GM18867 (cell line): ENCODE measurements around the gene TSN.

Experiments
- ATAC-seq: cut with Tn5 transposase; IDR thresholded peaks from one replicate; pipeline ENCODE4 v1.9.1; 2021; ENCODE audit warnings: mild to moderate bottlenecking, moderate library complexity; ENCODE audit not compliant: unreplicated experiment

The TSN gene

GRCh38 chr2:121741450-121741849 is 14.0 kb upstream of the TSN start:
- ATAC-seq, result no peak

- ATAC-seq, result no peak
Measured at GRCh38 chr2:121746071-121746578, 9.3 kb upstream of the TSN start.

DNA sequence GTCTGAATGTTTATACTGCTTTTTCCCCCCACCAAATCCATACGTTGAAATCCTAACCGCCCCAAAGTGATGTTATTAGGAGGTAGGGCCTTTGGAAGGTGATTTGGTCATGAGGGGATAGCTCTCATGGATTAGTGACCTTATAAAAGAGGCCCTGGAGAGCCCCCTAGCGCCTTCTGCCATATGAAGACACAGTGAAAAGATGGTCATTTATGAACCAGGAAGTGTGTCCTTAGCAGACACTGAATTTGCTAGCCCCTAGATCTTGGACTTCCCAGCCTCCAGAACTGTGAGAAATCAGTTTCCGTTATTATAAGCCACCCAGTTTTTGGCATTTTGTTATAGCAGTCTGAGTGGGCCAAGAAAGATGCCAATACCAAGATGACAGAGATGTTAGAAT is 7.2 kb upstream of the TSN start:
- no peak for ATAC-seq

GRCh38 chr2:121754851-121755236 is 607 bp upstream of the TSN start:
- no peak for ATAC-seq

- no peak for ATAC-seq
Measured at GRCh38 chr2:121764681-121765228, 9.3 kb downstream of the TSN start.

DNA sequence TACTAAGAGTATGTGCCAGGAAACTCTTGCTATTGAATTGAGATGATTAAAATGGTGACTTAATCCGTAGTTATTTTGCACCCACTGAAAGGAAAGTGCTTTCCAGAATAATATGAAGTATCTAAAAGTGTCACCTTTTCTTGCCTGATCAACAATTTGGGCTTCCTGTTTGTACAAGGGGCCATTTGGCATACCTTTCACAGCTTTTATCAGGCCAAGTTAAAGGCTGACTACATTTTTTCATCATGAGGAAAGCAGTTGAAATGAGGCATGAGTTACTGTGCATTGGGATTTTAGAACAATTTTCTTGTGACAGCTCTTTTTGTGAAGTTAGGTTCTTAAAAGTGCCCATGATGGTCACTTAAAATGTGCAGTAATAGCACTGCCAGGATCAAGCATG is 11.2 kb downstream of the TSN start:
- no peak for ATAC-seq

- ATAC-seq, result no peak
Measured at GRCh38 chr2:121768143-121768755, 12.8 kb downstream of the TSN start.

DNA sequence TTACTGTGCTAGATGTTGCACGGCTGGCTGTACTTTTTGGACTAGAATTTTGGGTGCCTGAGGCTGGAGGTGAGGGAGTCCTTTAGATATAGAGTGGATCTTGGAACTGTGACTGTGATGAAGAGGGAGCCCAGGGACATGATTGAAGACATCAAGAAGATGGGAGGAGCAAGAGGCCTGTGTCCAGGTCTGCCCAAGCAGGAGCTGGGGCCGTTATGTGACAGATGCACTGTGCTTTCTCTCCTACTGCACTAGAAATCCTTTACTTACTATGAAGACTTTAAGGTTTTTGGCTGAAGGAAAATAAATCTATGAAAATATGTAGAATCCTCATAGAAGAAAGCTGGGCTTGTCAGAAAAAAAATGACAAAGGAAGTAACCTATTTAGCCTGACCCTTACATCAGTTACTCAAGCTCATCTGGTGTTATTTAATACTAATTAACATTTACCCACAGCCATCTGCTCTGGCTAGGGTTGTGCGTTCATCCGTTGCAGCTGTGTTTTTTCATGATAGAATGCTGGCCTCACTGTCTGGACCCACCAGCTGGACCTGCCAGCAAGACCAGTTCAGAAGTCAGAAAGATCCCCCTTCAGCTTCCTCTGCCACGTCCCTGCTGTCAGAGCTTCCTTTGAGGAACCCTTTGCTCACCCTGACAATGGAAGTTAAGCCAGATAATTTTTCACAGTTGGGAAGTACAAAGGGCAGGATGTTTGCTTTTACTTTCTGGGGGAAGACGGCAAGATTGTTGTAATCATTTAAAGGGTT is 16.7 kb downstream of the TSN start:
- no peak for ATAC-seq

DNA sequence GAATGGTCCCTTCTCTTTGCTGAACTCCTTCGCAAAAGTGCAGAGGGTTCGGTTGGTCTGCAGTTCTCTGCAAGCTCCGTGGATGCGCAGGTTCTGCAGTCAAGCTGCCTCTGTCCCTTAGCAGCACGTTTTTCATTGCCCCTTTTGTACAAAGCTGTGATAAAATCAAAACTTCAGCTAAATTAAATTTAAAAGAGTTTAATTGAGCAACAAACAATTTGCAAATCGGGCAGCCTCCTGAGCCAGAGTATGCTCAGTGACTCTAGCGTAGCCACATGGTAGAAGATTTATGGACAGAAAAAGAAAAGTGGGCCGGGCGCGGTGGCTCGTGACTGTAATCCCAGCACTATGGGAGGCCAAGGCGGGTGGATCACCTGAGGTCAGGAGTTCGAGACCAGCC is 18.8 kb downstream of the TSN start:
- ATAC-seq, result no peak

DNA sequence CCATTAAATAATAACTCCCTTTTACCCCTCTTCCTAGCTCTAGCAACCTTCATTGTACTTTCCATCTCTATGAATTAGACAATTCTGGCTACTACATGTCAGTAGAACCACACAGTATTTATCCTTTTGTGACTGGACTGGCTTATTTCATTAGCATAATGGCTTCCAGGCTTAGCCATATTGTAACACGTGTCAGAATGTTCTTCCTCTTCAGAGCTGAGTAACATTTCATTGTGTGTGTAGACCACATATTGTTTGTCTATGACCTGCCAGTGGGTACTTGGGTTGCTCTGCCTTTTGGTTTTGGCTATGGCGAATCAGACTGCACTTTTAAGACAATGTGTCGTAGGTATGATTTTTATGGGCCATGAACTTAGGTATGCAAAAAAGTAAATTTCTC is 20.9 kb downstream of the TSN start:
- no peak for ATAC-seq

DNA sequence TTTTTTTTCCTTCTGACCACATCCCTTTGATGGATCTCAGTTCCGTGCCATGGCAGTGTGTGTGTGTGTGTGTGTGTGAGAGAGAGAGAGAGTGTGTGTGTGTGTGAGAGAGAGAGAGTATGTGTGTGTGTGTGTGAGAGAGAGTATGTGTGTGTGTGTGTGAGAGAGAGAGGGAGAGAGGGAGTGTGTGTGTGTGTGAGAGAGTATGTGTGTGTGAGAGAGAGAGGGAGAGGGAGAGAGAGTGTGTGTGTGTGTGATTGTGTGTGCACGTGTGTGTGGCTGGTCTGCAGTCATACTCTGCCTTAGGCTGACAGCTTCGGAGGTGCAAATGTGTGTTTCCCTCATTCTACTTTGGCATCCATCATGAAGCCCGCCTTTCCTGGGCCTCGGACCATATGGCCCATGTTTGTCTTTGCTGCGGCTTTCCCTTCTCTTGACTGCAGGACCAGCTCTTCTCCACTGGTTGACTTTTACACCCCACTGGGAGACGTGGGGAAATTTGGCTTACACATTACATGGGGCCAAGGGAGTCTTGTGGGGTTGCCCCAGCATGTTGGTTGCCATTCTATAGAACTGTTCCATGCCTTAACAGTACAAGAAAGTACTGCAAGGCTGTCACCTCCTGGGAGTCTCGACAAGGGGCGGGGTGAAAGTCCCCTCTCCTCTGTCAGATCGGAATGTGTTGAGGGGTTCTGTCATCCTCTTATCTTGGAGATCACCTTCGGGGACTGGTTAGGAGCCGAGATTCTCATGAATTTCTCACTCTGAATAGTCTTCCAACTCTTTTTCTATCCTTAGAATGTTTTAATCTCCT is 21.6 kb downstream of the TSN start:
- ATAC-seq, result no peak

DNA sequence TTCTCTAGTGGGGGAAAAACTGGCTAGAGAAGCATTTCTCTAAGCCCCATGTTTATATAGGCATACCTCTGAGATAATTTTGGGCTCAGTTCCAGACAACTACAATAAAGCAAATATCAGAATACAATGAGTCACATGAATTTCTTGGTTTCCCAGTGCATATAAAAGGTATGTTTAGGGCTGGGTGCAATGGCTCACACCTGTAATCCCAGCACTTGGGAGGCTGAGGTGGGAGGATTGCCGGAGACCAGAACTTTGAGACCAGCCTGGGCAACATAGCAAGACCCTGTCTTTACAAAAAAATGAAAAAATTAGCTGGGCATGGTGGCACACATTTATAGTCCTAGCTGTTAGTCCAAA is 22.2 kb downstream of the TSN start:
- no peak for ATAC-seq

DNA sequence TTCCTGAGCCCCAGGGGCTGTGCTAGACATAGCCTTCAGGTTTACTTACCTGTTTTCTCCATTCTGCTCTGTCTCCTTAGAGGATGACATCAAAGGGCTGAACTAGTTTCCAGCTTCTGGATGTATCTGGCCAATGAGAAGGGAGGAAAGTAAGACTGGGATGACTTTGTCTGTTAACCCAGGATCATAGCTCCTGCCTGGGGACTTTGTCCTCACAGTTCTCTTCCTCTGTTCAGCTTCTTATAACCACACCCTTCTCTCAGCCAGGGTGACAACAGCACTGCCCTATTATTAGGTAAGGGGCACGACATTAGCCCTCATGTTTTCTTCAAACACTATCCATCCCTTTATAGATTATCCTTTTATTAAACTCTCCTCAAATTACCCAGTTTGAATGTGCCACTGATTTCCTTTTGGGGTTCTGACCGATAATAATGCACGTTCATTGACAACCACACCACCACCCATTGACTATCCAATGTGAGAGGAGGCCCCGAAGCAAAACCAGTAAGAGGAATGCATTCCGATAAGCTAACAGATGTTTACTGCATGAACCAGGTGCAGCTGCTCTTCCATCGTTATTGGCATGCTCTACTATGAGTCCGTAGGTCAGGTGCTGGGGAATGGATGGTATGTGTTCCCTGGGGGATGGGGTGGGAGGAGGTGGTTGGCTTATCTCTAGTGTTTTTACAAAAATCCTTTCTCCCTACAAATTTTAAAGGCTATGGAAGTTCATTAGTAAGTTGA is 23.5 kb downstream of the TSN start:
- ATAC-seq, result no peak

- ATAC-seq, result no peak
Measured at GRCh38 chr2:121783180-121783579, 27.7 kb downstream of the TSN start.

DNA sequence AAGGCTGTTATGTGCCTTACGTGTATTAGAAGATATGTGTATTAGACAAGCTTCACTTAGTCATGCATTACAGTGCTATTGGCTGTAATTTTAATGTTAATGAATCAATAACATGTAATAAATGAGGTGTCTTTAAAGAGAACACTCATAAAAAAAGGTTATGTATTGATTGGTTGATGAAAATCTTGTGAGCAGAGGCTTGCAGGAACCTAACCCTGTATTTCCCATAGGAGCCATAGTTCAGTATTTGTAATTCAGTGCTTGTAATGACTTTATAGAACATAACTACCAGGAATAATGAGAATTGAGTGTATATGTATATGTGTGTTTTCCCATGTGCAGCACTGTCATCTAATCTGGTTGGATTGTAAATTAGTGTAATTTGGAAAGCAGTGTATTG is 33.2 kb downstream of the TSN start:
- ATAC-seq, result no peak

DNA sequence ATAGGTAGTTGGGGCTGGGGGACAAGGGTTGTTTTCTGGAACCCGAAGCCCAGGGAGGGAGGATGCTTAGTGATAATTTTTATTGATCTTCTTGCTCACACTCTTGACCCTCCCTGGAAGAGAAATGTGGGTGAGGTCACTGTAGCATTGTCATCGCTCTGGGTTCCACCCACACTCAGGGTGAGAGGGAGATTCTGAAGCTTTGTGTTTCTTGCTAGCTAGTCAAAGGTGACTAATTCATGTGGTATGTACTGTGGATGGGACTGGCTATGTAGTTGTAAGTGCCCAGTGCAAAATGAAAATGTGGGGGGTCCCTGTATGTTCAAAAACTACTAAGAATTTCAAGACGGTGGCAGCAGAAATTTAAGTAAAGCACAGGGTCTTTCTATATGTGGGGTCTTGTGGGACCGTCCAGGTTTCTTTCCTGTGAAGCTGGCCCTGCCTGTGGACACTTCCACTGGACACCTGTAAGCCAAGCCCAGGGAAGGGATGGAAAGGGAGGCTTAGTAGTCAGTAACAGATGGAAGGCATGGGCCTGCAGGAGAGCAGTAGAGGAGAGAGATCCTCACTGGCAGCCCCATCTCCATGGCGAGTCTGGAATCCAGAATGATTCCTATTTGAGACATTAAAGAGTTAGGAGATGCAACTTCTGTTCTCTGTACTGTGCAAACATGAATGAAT is 35.0 kb downstream of the TSN start:
- no peak for ATAC-seq

DNA sequence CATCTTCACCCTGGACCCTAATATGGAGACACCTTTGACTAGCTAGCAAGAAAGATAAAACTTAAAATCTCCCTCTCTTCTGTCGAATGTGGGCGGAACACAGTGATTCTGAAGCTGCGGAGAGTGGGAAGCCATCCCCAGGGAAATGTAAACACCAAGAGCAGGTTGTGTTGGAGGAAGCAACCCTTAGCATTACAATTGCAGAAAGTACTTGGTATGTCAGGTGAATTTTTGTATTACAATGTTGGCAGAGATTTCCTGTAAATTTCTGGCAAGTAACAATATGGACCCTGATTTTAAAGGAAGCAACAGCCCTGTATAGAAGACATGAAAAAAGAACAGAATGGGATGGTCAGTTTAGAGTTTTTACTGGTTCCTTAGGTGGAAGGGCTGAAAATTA is 35.8 kb downstream of the TSN start:
- ATAC-seq, result no peak

DNA sequence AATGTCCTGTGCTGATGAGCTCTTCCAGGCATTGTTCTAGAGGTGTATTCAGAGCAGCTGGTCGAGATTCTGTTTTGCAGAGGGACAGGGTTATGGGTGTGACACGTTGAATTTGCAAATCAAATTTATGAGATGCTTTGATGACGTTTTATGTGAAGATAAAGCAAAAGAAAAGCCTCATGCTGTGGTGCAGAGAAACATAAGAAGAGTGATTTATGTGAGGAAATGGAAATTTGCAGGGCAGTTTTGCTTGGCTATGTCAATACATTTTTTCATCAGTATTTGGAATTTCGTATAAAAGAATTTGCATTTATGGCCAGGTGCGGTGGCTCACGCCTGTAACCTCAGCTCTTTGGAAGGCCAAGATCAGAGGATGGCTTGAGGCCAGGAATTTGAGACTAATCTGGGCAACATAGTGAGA is 36.4 kb downstream of the TSN start:
- ATAC-seq, result no peak

- ATAC-seq, result no peak
Measured at GRCh38 chr2:121793816-121794215, 38.4 kb downstream of the TSN start.

- no peak for ATAC-seq
Measured at GRCh38 chr2:121794233-121794632, 38.8 kb downstream of the TSN start.
